GM18873 (cell line): ENCODE data around the gene GPNMB.
"Not testable (repeated sequence)": the region's sequence is repeated elsewhere in the genome, so short reads cannot be mapped to it uniquely, and the experiment has no call there.

Source experiments
- ATAC-seq: cut with Tn5 transposase; IDR thresholded peaks from one replicate; pipeline ENCODE4 v1.9.1; 2021; ENCODE audit warnings: mild to moderate bottlenecking, moderate library complexity, moderate number of reproducible peaks; ENCODE audit not compliant: unreplicated experiment, low FRiP score

The GPNMB gene

GRCh38 chr7:23246555-23246954 lies at the start of gene GPNMB:
TSS of gene GPNMB (plus strand) at chr7:23246775. CDS start at chr7:23246858, 83 bp downstream.
- ATAC-seq = no peak

GRCh38 chr7:23197745-23198144 lies 48.8 kb upstream of the GPNMB start:
- ATAC-seq = not testable (repeated sequence)

GRCh38 chr7:23200331-23200730 lies 46.2 kb upstream of the GPNMB start:
- no peak for ATAC-seq

DNA sequence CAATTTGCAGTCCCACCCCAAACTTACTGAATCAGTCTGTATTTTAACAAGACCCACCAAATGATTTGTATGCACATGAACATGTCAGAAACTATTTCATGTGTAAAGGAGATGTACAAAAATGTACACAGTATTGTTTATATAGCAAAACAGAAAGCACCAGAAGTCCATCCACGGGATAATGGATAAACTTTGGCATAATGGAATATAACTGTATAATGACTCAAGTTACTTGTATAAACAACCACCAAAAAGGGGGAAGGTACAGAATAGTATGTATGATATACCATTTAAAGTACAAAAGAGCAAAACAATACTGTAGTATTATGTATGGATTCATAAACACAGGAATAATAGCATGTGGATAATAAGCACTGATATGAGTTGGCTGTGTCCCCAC lies 42.3 kb upstream of the GPNMB start:
- ATAC-seq = no peak

DNA sequence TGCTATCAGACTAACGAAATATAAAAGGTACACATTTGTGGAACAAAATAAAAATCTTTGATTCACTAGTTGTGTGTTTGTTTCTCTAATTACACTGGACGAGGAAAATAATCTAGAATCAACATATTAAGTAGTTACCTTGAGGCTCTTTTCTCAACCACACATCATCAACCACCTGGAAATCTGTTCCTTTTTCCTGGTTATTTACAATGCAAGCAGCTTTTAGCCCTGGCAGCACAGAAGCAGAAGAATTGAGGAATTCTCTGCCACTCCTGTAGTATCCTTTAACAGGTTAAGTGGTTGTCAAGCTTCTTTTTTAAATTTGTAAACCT lies 41.0 kb upstream of the GPNMB start:
- ATAC-seq = no peak

DNA sequence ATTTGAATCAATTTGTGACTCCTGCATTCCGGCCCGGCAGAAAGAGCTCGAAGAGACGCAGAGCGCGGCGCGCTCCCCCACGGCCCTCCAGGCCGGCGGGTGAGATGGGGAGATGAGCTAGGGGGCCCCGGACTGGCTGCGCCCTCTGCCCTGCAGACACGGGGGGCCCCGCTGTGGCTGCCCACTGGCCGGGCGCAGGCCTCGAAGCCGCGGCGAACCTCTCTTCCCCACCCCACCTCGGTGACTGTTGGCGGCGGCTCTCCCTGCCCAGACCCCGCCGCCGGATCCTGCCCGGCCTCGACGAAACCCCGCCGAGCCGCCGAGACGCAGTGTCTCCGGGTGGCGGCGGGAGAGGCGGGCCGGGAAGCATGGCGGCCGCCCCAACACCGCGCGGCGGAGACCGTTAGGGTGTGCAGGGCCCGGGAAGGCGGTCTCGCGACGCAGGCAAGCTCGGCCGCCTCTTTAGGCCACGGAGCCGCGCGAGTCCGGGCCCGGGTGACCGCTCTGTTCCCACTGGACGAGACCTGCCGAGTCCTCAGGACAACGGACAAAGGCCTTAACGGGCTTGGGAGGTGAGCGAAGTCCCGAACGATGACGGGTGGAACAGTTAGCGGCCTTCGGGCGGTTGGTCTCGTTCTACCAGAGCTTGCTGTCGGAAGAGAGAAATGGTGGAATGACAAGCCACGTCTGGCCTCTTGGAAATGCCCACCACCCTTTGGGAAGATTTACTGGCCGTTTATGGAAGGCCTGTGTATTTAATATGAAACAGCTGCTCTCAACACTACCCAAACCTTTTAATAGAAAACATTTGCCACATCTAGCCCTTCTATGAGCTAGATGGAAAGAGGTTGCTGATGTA lies 40.4 kb upstream of the GPNMB start:
- no peak for ATAC-seq

DNA sequence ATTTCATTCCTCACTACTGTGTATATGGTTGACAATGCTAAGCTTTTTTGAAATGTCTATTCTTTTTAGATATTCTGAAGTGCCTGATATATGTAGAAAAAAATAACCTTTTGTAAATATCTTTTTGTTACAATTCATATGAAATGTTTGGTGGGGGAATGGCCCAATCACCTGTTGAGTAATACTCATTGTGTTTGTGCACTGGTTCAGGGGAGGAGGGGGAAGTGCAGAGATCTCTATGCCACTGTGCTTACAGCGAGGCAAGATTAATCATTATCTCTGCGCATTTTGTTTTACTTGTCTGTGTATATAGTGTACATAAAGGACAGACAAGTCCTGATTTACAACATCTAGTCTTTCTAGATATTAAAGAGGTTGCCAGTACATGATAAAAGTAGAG lies 39.6 kb upstream of the GPNMB start:
- ATAC-seq = no peak

GRCh38 chr7:23207884-23208283 lies 38.7 kb upstream of the GPNMB start:
- ATAC-seq = no peak

- ATAC-seq = no peak
These were observed 38.3 kb upstream of the GPNMB start for GRCh38 chr7:23208316-23208715.

- no peak for ATAC-seq
These were observed 36.1 kb upstream of the GPNMB start for GRCh38 chr7:23210506-23210905.

GRCh38 chr7:23211589-23211988 lies 35.0 kb upstream of the GPNMB start:
- ATAC-seq = no peak

DNA sequence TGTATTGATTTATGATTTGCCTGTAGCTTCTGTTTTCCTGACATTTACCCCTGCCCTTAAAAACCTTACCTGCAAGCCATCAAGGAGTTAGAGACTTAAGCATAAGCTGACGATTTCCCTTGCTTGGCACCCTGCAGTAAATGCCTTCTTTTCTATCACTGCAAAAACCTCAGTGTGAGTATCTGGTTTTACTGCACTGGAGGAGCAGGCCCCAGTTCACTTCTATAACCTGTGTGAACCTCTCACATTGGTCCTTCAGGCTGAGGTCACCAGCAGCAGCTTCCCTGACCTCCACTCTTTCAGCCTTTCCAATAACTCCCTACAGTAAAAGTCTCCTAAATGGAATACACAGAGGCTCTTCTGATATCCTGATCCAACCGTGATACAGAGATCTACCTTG lies 34.2 kb upstream of the GPNMB start:
- ATAC-seq = no peak

- ATAC-seq = no peak
These were observed 33.7 kb upstream of the GPNMB start for GRCh38 chr7:23212841-23213240.

GRCh38 chr7:23213755-23214154 lies 32.8 kb upstream of the GPNMB start:
- no peak for ATAC-seq

- no peak for ATAC-seq
These were observed 32.2 kb upstream of the GPNMB start for GRCh38 chr7:23214423-23214822.

DNA sequence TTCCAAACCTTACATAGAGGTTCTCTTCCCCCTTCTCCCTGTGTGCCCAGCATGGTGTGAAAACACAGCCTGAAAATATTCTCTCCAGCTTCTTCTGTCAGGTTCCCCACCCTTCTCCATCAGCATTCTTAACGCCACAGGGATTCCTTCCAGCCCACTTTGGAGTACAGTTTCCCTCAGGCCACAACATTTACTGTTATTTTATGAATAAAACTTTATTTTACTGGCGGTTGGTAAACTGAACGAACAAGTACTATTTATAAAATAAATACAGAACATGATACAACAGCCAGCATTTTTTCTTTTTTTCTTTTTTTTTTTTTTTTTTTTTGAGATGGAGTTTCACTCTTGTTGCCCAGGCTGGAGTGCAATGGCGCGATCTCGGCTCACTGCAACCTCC lies 31.6 kb upstream of the GPNMB start:
- ATAC-seq = no peak

GRCh38 chr7:23216021-23216420 lies 30.6 kb upstream of the GPNMB start:
- no peak for ATAC-seq

GRCh38 chr7:23218196-23218595 lies 28.4 kb upstream of the GPNMB start:
- no peak for ATAC-seq

- no peak for ATAC-seq
These were observed 25.8 kb upstream of the GPNMB start for GRCh38 chr7:23220690-23221305.

- ATAC-seq = no peak
These were observed 24.0 kb upstream of the GPNMB start for GRCh38 chr7:23222439-23223030.

GRCh38 chr7:23224364-23224763 lies 22.2 kb upstream of the GPNMB start:
- not testable (repeated sequence) for ATAC-seq
